Neutrophil (primary cell): ENCODE results near the gene ZBTB20.

ENCODE experiments used
- H3K27ac ChIP-seq: fragments of 200-600 bp; sonication (generic); 2 replicates; pipeline ENCODE4 v1.5.1; 2016; ENCODE audit warnings: mild to moderate bottlenecking, moderate library complexity
- H3K27me3 ChIP-seq: fragments of 200-600 bp; sonication (generic); 2 replicates; pipeline ENCODE4 v1.6.0; 2016; ENCODE audit warnings: mild to moderate bottlenecking
- H3K36me3 ChIP-seq: fragments of 200-600 bp; sonication (generic); 2 replicates; pipeline ENCODE4 v1.5.1; 2017
- H3K4me1 ChIP-seq, 2 experiments: fragments of 200-600 bp in 1 of 2; sonication (generic) in 1 of 2; 1 replicate in 1 of 2; 2 replicates in 1 of 2; pipeline versions ENCODE4 v1.5.1 to v1.6.1; 2013 to 2016; ENCODE audit warnings: low read depth in 1 of 2, low read length in 1 of 2, mild to moderate bottlenecking in 1 of 2, moderate library complexity in 1 of 2; ENCODE audit not compliant: control insufficient read depth in 1 of 2, insufficient read depth in 1 of 2
- H3K4me3 ChIP-seq, 2 experiments: fragments of 200-600 bp in 1 of 2; sonication (generic) in 1 of 2; 1 replicate in 1 of 2; 2 replicates in 1 of 2; pipeline ENCODE4 v1.5.1; 2013 to 2016; ENCODE audit warnings: low read depth in 1 of 2, low read length in 1 of 2, mild to moderate bottlenecking in 1 of 2, moderate library complexity in 1 of 2
- H3K9me3 ChIP-seq: fragments of 200-600 bp; sonication (generic); 2 replicates; pipeline ENCODE4 v1.5.1; 2016
- CTCF ChIP-seq: fragments of 200-600 bp; sonication (generic); IDR thresholded peaks from 2 replicates; pipeline ENCODE4 v1.5.1; 2016; ENCODE audit warnings: antibody characterized with exemption

ZBTB20 gene

DNA sequence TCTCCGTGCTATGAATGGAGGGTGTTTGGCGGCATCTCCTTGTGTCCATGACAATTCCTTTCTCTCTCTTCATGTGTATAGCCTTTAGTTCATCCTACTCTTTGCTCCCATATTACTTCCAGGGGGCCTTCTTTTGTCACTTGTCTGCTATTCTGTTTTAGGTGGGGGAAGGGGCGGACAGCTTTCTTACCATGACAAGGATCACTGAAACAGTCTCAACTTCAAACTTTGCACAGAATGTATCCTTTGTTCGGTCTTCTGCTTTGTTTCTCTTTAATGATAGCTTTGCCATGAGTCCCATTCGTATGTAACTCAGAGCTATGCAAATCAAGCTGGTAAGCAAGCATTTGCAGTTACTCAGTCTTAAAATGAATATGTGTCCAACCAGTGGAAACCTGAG is 559.1 kb downstream of the ZBTB20 start:
- Histone ChIP-seq H3K4me3 (no peak overlapping the region), H3K4me1 (no peaks in the 10 kb centered on the region), H3K27ac (no peak overlapping the region), H3K9me3 (no peaks in the 10 kb centered on the region), H3K36me3 (no peaks in the 10 kb centered on the region), H3K27me3 (no peaks in the 10 kb centered on the region)
- TF ChIP-seq CTCF = no peak

GRCh38 chr3:114586119-114586518 is 561.0 kb downstream of the ZBTB20 start:
- no peak overlapping the region for H3K4me3 ChIP-seq
- H3K27me3 ChIP-seq = no peaks in the 10 kb centered on the region
- no peaks in the 10 kb centered on the region for H3K9me3 ChIP-seq
- no peak for TF ChIP-seq CTCF
- no peaks in the 10 kb centered on the region for H3K36me3 ChIP-seq
- H3K4me1 ChIP-seq = no peaks in the 10 kb centered on the region
- H3K27ac ChIP-seq = no peak overlapping the region

DNA sequence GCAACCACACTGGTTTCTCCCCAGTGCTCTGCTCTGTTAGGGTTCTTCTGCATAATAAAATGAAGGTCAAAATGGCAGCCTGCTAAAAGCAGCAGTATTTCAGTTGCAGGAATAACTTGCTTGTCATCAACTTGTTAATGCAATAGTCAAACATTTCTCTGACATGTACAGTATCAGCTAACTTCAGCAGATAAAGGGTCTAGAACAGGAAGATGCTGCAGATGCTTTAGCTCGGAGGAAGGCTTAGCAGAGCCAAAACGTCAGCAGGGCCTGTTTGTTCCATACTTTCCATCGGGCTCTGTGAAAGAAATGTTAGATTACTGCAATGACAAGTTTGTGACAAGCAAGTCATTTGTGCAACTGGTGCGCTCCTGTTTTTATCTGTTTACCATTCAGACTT is 561.4 kb downstream of the ZBTB20 start:
- H3K4me3 ChIP-seq = no peak overlapping the region
- H3K27me3 ChIP-seq = no peaks in the 10 kb centered on the region
- no peak overlapping the region for H3K27ac ChIP-seq
- H3K36me3 ChIP-seq = no peaks in the 10 kb centered on the region
- no peak for TF ChIP-seq CTCF
- H3K4me1 ChIP-seq = no peaks in the 10 kb centered on the region
- no peaks in the 10 kb centered on the region for H3K9me3 ChIP-seq

DNA sequence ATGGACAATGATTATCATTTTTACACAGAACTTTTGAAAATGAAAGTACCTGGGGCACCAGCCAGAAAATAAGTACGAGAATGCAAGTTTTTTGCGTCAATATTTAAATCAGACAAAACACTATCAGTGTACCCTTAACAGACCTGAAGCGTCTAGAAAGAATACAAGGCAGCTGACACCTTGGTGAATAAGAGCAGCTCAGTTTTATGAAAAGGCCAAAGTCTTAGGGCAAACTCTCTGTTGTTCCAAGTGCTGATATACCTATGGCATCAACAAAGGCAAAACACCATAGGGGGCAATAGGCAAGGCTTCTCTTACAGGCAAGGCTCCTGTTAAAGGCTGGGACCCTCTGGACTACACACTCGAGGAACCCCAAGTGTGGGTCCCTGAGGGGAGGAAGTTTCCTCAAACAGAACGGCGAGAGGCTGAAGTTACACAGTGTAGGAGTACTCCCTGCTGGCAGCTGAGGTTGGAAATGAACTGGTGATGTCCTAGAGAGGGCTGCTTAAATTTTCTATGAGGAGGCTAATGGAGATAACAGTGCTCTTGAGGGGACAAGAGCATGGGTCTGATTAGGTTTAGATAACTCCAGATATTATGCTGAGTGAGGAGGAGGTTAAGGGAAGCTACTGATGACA is 562.2 kb downstream of the ZBTB20 start:
- Histone ChIP-seq H3K4me1 (no peaks in the 10 kb centered on the region), H3K36me3 (no peaks in the 10 kb centered on the region), H3K27ac (no peak overlapping the region), H3K27me3 (no peaks in the 10 kb centered on the region), H3K9me3 (no peaks in the 10 kb centered on the region), H3K4me3 (no peak overlapping the region)
- no peak for TF ChIP-seq CTCF

- TF ChIP-seq CTCF = no peak
- Histone ChIP-seq H3K4me1 (no peaks in the 10 kb centered on the region), H3K9me3 (no peaks in the 10 kb centered on the region), H3K27me3 (no peaks in the 10 kb centered on the region), H3K4me3 (no peak overlapping the region), H3K36me3 (no peaks in the 10 kb centered on the region), H3K27ac (no peak overlapping the region)
Measured at GRCh38 chr3:114582929-114583328, 564.2 kb downstream of the ZBTB20 start.
